Activated gamma-delta T cell treated with anti-CD3 and anti-CD28 coated beads, Interleukin-2, amount 50 U/mL, for 16 hours (primary cell): ENCODE results near the gene CYP51A1.
"Not testable (repeated sequence)": the region's sequence is repeated elsewhere in the genome, so short reads cannot be mapped to it uniquely, and the experiment has no call there.

Experiments
- DNase-seq: peaks from one replicate; pipeline ENCODE4 v3.0.0-alpha.2; 2020; ENCODE audit warnings: low read depth

CYP51A1 gene

GRCh38 chr7:92131093-92131492 is 3.2 kb downstream of the CYP51A1 start:
- DNase-seq = no peak

- DNase-seq = no peak
Measured at GRCh38 chr7:92121681-92122080, 12.6 kb downstream of the CYP51A1 start.

DNA sequence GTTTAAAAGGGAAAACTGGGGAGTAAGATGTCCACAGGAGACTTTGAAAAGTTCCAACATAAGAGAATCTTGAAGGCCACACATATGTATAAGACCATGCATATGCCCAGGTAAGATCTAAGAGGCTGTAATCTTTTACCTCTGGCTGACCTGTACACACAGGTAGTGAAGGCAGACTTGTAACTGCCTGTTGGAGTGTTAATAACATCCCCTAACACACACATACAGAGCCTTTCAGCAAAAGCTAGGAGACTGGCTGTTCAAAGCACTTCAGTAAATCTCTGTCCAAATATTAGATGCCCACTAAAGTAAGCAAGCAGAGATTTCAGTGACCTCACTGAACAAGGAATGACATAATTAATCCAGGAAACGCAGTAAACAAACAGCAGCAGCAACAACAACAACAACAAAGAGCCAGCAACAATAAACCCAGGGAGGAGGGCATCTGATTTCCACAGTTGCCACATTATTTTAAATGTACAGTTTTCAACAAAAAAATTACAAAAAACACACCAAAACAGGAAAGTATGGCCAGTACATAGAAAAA is 15.0 kb downstream of the CYP51A1 start:
- DNase-seq = no peak

DNA sequence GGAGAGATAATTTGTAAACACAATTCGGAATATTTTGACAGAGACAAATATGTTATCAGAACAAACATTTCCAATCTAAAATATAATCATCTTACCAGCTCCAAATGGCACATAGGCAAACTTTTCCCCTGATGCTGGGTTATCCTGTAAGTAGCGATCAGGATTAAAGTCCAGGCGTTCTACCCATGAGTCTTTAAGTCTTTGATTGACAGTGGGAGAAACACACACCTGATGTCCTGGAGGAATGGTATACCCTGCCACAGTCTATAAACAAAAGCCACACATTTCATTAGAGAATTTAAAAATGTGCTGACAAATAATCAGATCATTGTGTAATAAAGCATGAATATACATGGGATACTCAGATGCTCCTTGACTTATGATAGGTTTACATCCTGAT is 17.3 kb downstream of the CYP51A1 start:
- no peak for DNase-seq

GRCh38 chr7:92115821-92116220 is 18.5 kb downstream of the CYP51A1 start:
- no peak for DNase-seq

- no peak for DNase-seq
Measured at GRCh38 chr7:92110857-92111256, 23.4 kb downstream of the CYP51A1 start.

DNA sequence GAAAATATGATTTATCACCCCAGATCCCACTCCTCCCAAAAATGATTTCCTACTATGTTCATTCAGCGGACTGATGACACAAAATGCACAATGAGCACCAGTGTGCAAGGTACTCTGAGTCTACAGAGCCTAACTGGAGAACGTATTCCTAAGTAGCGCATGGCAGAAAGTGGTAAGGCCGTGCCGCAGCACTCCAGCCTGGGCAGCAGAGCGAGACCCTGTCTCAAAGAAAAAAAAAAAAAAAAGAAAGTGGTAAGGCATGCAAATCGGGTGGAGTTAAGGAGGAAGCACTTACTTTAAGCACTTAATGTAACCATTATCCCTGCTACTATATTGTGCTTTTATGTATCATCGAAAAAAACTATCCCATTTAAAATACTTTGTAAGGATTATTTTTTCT is 25.5 kb downstream of the CYP51A1 start:
- no peak for DNase-seq

- DNase-seq = not testable (repeated sequence)
Measured at GRCh38 chr7:92102862-92103261, 31.4 kb downstream of the CYP51A1 start.

DNA sequence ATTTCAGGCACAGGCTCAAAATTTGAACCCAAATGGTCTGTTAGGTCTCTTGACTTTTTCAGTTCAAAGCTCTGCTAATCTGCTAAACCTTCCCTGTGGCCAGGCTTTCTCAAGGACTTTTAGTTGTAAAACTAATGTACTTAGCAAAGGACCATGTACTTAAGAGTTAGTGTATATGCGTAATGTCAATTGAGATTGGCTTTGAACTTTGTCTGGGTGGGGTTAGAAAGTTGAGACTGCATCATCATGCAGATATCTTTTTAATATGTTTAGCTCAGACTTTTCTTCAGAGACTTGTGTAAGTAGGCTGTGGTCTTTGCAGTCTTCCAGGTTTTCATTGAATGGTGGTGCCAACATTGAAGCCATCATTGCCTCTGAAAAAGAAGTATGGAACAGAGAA is 33.7 kb downstream of the CYP51A1 start:
- DNase-seq = no peak

- DNase-seq = no peak
Measured at GRCh38 chr7:92095380-92095779, 38.9 kb downstream of the CYP51A1 start.

DNA sequence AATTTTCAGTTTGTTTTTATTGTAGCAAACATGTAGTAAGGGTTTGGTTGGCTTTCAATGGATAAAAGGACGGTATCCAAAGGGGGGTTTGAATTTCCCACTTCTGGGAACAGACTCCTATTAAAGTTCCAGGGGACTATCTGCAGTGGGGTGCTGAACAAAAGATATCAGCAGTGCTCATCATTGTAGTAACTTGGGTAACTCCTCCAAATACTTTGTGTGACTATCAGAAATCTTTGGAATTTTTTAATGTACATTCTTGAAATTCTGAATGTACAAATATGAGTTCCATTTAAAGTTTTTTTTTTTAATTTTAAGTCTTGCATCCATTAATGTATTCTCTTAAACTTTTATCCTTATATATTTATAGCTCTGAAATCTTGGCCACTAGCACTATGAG is 42.1 kb downstream of the CYP51A1 start:
- no peak for DNase-seq

- no peak for DNase-seq
Measured at GRCh38 chr7:92088266-92088665, 46.0 kb downstream of the CYP51A1 start.

DNA sequence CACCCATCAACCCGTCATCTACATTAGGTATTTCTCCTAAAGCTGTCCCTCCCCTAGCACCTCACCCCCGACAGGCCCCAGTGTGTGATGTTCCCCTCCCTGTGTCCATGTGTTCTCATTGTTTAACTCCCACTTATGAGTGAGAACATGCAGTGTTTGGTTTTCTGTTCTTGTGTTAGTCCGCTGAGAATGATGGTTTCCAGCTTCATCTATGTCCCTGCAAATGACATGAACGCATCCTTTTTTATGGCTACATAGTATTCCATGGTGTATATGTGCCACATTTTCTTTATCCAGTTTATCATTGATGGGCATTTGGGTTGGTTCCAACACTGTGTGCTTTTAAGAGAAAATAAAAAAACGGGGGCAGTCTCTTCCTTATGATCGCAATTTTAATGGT is 50.4 kb downstream of the CYP51A1 start:
- not testable (repeated sequence) for DNase-seq

DNA sequence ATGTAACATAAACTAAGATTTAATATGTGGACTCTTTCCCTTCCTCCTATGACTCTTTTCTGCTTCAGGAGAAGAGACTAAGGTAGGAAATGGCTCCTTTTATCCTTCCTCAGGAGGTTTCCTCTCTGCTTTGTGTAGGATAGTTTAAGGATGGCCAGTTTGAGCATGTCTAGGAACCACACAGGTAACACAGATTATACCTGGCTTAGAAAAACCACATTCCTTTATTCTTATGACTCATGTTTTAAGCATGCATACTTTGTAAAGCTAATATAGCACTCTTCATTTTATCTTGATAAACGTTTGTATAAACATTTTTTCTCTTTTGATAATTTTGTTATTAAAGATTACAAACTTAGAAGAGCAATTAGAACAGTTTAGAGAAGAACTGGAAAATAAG is 57.8 kb downstream of the CYP51A1 start:
- DNase-seq = no peak

DNA sequence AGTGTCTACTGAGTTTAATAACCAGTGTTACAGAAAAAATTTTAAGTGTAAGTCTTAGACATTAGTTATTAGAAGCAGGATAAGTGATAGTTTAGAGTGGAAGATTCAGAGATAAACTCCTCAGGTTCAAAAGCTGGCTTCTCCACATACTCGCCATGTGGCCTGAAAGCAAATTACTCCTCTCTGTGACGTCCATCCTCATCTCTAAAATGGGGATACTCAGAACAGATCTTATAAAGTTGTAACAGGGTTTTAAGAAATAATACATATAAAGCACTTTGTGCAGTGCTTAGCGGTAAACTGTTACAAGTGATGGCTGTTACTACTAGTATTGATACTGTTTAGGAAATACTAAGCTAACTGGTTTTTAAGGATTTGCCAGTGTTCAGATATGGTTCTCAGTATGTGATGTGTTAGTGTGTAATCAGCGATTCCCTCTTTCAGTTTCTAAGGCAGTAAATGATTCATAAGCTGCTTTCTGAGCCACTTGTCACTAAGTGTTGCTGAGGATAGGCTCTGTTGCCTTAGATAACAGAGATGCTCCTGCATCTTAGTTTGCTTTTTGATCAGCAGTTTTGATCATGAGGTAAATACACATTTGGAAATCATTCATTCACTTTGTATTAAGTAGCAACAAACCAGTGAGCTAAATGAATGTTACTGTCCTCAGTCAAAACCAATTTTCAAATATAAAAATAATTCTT is 58.7 kb downstream of the CYP51A1 start:
- no peak for DNase-seq

GRCh38 chr7:92072708-92073107 is 61.6 kb downstream of the CYP51A1 start:
- no peak for DNase-seq

GRCh38 chr7:92072121-92072520 is 62.2 kb downstream of the CYP51A1 start:
- no peak for DNase-seq

DNA sequence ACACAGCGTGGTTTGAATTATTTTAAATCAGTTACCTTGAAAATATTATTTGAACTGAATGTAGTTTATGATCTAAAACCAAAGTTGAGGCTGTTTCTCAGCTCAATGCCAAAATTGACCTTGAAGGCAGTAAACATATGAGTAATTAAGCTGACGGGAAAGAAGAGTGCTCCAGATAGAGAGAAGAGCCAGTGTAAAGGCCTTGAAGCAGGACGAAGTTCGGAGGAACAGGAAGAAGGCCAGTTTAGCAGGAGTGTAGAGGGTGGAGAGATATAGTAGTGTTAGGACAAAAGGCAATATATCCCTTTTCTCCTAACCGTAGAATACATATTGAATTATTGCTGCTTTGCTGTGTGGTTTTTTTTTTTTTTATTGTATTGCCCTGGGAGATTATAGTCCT is 63.2 kb downstream of the CYP51A1 start:
- no peak for DNase-seq

DNA sequence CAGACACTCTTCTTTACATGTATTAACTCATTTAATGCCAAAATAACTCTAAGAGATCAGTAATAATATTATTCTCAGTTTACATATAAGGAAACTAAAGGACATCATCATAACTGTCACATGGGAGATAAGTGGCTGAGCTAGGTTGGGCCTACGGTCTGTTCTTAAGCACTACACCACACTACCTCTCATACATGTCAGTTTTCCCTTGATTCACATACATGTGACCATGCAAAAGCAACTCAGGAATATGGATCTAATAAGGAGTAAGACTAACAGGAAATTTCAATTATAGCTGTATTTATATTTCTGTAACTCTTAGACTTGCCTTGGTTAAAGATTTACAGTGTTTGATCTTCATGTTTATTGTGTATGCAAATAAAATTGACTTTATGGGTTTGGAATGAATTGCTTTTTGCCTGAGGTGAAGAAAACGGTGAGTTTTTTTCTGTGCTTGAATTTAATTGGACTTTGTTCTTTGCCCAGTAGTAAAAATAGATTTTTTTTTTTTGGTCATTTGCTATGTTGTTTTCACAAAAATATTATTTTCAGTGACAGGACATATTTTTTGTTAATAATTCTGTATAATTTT is 69.7 kb downstream of the CYP51A1 start:
- no peak for DNase-seq
